ENCODE measurements around the gene SLC39A10.
"Not testable (repeated sequence)": the region's sequence is repeated elsewhere in the genome, so short reads cannot be mapped to it uniquely, and the experiment has no call there.

The SLC39A10 gene

DNA sequence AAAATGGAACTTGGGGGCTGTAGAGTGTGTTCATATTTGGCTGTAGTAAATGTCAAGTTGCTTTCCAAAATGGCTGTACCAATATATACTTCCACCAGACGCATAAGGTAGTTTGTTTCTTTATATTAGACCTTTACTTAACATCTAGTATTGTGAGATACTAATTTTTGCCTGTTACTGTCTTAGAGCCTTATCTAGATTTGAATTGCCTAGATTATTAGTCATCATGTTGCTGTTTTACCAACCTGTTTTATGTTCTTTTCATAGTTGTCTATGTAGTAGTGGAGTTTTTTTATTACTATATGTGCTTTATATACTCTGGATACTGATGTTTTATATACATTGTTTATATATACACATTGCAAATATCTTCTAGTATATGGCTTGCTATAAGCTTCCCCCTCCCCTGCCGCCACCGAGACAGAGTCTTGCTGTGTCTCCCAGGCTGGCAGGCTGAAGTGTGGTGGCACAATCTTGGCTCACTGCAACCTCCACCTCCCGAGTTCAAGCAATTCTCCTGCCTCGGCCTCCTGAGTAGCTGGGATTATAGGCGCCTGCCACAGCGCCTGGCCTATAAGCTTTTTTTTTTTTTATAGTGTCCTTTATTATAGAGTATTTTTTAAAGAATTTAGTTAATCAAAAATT is 18.9 kb downstream of the SLC39A10 start:
- no peak for DNase-seq

DNA sequence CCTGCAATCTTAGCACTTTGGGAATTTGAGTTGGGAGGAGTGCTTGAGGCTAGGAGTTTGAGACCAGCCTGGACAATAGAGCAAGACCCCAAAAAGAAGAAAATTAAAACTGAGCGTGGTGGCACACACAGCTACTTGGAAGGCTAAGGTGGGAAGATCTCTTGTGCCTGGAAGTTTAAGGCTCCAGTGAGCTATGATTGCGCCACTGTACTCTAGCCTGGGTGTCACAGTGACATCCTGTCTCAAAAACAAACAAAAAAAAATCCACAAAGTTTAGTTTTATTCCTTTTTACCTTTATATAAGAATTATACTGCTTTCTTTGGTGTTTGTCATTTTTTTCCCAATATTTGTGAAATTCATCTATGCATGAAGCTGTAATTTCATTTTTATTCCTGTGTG is 20.3 kb downstream of the SLC39A10 start:
- DNase-seq = no peak

- DNase-seq = no peak
Measured at GRCh38 chr2:195677884-195678283, 20.9 kb downstream of the SLC39A10 start.

DNA sequence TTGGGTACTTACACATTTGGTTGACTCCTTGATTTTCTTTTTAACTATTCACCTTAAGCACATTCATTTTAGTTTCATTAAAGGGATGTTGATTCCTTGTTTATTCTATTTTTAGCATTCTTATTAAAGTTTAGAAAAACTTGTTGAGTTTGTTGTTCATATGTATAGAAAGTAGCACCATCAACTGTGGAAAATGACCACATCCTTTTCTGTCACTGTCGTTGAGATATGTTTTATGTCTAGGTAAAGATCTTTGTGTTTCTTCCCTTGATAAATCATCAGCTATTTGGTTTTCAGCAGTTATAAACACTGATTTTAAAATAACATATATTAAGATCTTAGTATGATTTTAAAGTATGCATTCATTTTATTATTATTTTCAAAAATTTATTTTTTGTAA is 25.1 kb downstream of the SLC39A10 start:
- no peak for DNase-seq

DNA sequence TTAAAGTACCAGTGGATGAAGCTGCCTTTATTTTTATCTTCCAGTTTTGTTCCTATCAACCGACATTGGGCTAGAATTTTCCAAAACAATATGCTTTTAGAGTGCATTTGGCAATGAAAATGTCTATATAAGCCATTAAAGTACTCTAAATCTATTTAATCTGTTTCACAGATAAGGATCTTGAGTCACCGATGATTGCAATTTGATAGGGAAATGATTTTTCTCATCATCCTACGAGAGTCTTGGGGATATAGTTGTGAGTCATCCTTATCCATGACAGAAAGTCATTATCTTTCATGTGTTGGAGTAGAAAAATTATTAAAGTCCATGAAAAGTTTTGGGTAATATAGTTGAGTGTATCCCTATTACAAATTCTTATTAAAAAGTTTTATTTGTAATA is 26.1 kb downstream of the SLC39A10 start:
- DNase-seq = no peak

DNA sequence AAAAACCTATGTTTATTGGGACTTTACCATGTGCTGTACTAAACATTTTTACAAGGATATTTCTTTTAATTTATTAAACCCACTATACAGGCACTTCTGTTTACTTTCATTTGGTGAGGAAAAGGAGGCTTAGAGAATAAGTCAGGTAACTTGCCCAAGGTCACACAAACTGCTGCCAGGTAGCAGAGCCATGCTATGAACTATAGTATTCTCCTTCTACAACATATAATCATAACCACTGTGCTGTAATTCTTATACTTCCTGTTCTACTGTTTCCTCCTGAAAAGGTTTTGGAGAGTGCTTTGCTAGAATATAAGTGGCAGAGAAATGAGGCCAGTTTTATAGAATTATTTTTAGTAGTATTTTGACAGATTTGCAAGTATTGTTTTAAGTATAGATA is 29.5 kb downstream of the SLC39A10 start:
- DNase-seq = no peak

DNA sequence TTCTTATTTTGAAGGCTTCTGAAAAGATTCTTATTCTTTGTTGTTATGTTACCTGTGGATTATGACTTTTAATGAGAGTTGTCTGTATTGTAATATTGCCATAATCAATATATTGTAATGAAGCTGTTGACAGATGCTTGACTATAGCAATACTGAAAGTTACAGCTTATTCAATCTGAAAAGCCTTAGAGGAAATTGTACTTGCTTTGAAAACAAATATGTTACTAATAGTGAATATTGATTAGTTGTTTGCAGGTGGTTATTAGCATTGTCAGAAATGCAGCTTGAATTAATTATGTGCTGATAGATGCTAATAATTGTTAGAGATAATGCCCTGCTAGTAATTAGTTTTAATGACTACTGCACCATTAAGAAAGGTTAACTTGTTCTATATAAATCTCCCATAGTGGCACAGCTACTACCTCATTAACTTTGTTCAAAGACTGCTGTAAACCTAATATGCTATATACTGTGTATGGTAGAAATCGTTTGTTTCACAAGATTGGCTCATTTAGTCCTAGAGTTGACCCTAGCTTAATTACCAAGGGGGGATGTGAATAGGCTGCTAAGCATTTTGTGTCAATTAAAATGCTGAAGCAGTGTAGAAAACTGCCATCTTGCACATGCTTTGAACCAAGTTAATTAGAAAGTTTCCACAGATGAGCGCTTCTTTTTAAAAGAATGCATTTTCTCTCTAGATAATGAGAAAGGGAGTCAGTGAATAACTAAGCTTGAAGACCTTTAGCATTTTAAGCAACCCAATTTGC is 30.5 kb downstream of the SLC39A10 start:
- no peak for DNase-seq

DNA sequence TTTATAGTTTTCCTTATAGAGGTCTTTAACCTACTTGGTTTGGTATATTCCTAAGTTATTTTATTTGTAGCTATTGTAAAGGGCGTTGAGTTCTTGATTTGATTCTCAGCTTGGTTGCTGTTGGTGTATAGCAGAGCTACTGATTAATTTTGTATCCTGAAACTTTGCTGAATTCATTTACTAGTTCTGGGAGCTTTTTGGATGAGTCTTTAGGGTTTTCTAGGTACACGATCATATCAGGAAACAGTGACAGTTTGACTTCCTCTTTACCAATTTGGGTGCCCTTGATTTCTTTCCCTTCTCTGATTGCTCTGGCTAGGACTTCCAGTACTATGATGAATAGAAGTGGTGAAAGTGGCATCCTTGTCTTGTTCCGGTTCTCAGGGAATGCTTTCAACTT is 35.5 kb downstream of the SLC39A10 start:
- DNase-seq = not testable (repeated sequence)

DNA sequence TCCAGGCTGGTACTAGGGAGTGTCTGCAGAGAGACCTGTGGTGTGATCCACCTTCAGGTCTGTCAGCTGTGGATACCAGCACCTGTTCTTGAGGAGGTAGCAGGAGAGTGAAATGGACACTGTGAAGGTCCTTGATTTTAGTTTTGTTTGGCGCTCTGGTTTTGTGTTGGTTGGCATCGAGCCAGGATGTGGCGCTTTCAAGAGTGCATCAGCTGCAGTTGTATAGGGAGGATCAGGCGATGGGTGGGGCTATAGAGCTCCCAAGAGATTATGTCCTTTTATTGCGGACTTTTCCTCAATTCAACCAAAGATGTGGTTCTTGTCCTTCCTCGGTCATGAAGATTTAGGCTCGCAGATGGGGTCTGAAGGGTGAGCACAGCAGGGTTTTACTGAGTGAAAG is 37.5 kb downstream of the SLC39A10 start:
- no peak for DNase-seq

GRCh38 chr2:195695002-195695631 is 38.1 kb downstream of the SLC39A10 start:
- no peak for DNase-seq

GRCh38 chr2:195696012-195696411 is 39.0 kb downstream of the SLC39A10 start:
- no peak for DNase-seq

DNA sequence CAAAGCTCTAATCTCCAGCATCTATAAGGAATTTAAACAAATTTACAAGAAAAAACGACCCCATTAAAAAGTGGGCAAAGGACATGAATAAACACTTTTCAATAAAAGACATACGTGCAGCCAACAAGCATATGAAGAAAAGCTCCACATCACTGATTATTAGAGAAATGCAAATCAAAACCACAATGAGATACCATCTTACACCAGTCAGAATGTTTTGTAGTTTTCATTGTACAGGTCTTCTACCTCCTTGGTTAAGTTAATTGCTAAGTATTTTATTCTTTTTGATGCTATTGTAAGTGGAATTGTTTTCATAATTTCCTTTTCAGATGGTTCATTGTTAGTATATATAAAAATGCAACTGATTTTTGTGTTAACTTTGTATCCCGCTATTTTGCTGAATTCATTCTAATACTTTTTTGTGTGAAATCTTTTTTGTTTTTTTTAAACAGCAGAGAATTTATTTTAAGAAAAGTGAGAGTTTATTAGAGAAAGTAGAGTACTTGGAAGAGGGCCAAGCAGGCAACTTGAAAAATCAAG is 40.7 kb downstream of the SLC39A10 start:
- DNase-seq = no peak

DNA sequence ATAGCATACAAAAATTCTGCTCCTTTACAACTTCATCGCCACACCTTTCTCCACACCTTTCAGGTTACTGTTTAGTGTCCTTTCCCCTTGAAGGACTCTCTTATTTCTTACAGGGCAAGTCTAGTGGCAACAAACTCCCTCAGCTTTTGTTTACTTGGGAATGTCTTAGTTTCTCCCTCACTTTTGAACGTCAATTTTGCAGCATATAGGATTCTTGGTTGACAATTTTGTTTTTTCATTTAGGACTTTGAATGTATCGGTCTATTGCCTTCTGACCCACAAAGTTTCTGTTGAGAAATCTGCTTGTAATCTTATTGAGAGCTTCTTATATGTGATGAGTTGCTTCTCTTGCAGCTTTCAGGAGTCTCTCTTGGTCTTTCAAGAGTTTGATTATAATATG is 43.5 kb downstream of the SLC39A10 start:
- DNase-seq = no peak

- DNase-seq = no peak
Measured at GRCh38 chr2:195706161-195706900, 49.3 kb downstream of the SLC39A10 start.

GRCh38 chr2:195709901-195710806 is 53.1 kb downstream of the SLC39A10 start:
- no peak for DNase-seq

DNA sequence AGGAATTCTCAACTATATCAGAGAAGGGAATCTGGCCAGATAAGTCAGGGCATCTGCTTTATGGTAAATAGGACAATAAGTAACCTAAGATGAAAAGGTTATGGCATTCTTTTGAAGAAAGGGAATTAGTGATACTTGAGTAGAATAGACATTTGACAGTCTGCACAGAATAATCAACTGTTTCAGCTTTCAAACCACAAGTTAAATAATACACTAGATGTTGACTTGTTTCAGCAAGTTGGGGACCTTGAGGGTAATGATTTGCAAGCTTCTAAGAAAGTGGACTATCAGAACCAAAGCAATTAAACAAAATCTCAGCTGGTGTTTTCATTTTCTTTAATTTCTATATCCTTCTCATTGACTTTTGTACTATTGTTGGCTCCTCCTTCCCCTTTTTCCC is 54.5 kb downstream of the SLC39A10 start:
- no peak for DNase-seq

DNA sequence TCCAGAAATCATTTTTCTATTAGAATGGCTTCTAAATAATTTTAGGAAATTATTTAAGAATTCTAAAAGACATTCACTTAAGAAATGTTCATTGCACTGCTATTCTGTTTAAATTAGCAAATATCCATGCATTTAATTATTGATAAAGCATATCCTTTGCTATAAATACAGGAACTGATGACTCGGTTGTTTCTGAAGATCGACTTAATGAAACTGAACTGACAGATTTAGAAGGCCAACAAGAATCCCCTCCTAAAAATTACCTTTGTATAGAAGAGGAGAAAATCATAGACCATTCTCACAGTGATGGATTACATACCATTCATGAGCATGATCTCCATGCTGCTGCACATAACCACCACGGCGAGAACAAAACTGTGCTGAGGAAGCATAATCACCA is 59.4 kb downstream of the SLC39A10 start:
- DNase-seq = no peak

DNA sequence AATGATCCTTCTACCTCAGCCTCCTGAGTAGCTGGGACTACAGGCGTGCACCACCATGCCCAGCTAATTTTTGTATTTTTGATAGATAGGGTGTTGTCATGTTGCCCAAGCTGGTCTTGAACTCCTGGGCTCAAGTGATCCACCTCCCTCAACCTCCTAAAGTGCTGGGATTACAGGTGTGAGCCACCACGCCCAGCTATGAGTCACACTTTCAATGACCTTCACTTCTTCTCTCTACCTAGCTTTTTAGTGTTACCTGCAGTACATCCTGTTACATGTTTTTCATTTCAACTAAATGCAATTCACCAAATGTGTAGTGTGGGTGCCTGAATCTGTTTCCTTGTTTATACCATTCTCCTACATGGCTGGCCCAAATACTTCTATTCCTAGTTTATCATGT is 64.0 kb downstream of the SLC39A10 start:
- no peak for DNase-seq

DNA sequence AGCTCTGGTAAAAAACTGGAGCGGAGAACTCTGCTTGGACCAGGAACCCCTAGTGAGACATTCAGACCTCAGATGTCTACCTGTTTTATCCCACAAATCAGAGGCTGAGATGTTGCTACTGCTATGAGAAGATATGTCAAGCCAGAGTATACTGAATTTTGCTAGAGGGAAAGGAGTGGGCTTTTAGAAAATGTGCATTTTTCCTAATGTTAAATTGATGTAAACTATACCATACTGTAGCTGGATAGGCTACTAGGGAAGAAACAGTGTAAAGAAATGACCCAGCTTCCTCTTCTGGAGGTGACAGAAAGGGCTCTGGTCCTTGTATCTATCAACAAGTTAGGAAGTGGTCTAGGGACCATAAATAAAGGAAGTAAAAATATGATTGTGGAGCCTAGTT is 65.0 kb downstream of the SLC39A10 start:
- DNase-seq = no peak

DNA sequence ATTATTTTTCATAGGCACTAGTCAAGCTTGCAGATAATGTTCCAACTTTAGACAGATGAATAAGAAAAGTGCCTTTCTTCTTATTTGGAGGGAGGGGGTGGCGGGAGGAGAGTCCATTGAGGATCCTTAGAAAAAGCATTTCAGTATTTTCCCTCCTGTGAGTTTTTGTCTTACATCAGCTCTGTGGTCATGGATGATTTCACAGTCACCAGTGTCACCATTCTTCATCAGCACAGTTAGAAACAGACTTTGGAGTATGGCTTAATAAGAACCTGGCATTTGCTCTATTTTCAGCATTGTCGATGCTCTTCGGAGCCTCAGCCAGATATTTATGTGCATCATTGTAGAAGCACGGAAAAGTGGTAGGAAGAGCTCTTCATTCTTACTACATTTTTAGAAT is 70.1 kb downstream of the SLC39A10 start:
- no peak for DNase-seq

DNA sequence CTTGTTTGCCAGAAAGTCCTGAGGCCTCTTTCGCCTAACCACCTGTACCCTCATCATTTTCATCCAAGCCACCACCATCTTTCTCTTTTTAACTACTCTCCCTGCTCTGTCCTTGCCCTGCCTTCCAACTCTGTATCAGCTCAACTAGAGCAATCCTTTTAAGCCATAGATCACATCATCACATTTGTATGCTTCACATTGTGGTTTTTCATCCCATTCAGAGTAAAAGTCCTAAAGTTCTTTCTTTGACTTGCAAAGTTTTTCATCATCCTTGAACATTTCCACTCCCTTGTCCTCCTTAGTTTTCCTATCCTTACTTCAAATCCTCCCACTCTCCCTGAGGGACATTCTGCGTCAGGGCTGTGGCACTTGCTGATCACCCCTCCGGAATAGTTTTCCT is 73.9 kb downstream of the SLC39A10 start:
- DNase-seq = no peak

DNA sequence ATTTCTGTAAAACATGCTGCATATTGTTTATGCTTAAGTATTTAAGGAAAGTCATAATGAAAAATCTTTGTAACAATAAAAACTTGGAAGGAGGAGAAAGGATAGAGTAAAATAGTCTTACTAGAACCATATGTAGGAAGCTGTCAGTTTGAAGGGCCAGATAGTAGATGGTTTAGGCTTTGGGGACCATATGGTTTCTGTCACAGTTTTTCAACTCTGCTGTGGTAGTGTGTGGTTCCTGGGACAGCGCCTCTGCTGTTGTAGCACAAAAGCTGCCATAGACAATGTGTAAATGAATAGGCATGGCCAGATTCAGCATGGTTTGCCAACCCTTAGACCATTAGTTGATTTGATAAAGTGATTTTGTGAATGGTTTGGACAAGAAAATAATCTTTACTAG is 75.5 kb downstream of the SLC39A10 start:
- DNase-seq = no peak

Measured in activated CD8-positive, alpha-beta memory T cell treated with anti-CD3 and anti-CD28 coated beads, Interleukin-2, amount 50 U/mL, for 48 hours (primary cell).